Activated T-cell treated with anti-CD3 and anti-CD28 coated beads, Interleukin-2, amount 50 U/mL, for 4 hours (primary cell): ENCODE measurements around the gene GATA5. TPM values are rescaled to one million over a fixed set of nuclear protein-coding genes. Genes with fewer than 3 reads are reported as not detected.

Source experiments
- ATAC-seq, 2 donors: fragments of 200-7000 bp; cut with Tn5 transposase; one replicate each; pipeline ENCODE4 v1.10.0; 2021
- DNase-seq: peaks from one replicate; pipeline ENCODE4 v3.0.0-alpha.2; 2020
- H3K27me3 Mint-ChIP-seq: one replicate; pipeline ENCODE4 v1.8.0; 2021; ENCODE audit warnings: low read depth, mixed read lengths
- H3K36me3 Mint-ChIP-seq: one replicate; pipeline ENCODE4 v1.8.0; 2022; ENCODE audit warnings: mixed read lengths; ENCODE audit not compliant: insufficient read depth
- H3K4me1 Mint-ChIP-seq: one replicate; pipeline ENCODE4 v1.8.0; 2021; ENCODE audit warnings: low read depth, mixed read lengths
- H3K4me3 Mint-ChIP-seq: one replicate; pipeline ENCODE4 v1.8.0; 2021; ENCODE audit warnings: mild to moderate bottlenecking, moderate library complexity, mixed read lengths
- H3K9me3 Mint-ChIP-seq: one replicate; pipeline ENCODE4 v1.8.0; 2021; ENCODE audit warnings: mixed read lengths
- total RNA-seq, 3 donors: library from RNA; stranded (reverse); gene quantifications; one replicate each; pipeline ENCODE4 v1.2.1, GENCODE V29; 2021

The GATA5 gene
- total RNA-seq, 3 donors from 2014 or later, result not detected

GRCh38 chr20:62511300-62511914 lies 35.6 kb upstream of the GATA5 start:
- Mint-ChIP-seq H3K4me1 (peaks cover 2% of the 10 kb centered on the region), H3K4me3 (no peak overlapping the region), H3K36me3 (no peaks in the 10 kb centered on the region), H3K27me3 (peaks cover 18% of the 10 kb centered on the region), H3K9me3 (no peaks in the 10 kb centered on the region)
- DNase-seq, result no peak
- no peak for ATAC-seq

GRCh38 chr20:62508641-62509051 lies 32.9 kb upstream of the GATA5 start:
- Mint-ChIP-seq H3K9me3 (no peaks in the 10 kb centered on the region), H3K4me3 (no peak overlapping the region), H3K27me3 (peaks cover 6% of the 10 kb centered on the region), H3K36me3 (no peaks in the 10 kb centered on the region), H3K4me1 (peaks cover 2% of the 10 kb centered on the region)
- DNase-seq, result no peak
- peak in 1 of 2 donors; percentile 20 for ATAC-seq

- Mint-ChIP-seq H3K4me1 (peaks cover 2% of the 10 kb centered on the region), H3K36me3 (no peaks in the 10 kb centered on the region), H3K9me3 (no peaks in the 10 kb centered on the region), H3K27me3 (peaks cover 3% of the 10 kb centered on the region), H3K4me3 (no peak overlapping the region)
- ATAC-seq, result no peak
- DNase-seq, result no peak
Measured at GRCh38 chr20:62507991-62508640, 32.3 kb upstream of the GATA5 start.

GRCh38 chr20:62507323-62507722 lies 31.5 kb upstream of the GATA5 start:
- no peak for DNase-seq
- peaks cover 3% of the 10 kb centered on the region for H3K4me1 Mint-ChIP-seq
- H3K4me3 Mint-ChIP-seq, result no peak overlapping the region
- H3K27me3 Mint-ChIP-seq, result no peaks in the 10 kb centered on the region
- H3K36me3 Mint-ChIP-seq, result no peaks in the 10 kb centered on the region
- no peaks in the 10 kb centered on the region for H3K9me3 Mint-ChIP-seq
- ATAC-seq, result no peak

GRCh38 chr20:62506791-62507190 lies 31.0 kb upstream of the GATA5 start:
- no peak for ATAC-seq

GRCh38 chr20:62506087-62506486 lies 30.3 kb upstream of the GATA5 start:
- H3K4me3 Mint-ChIP-seq, result no peak overlapping the region
- H3K36me3 Mint-ChIP-seq, result no peaks in the 10 kb centered on the region
- H3K4me1 Mint-ChIP-seq, result peaks cover 16% of the 10 kb centered on the region
- H3K27me3 Mint-ChIP-seq, result no peaks in the 10 kb centered on the region
- DNase-seq, result no peak
- ATAC-seq, result no peak
- H3K9me3 Mint-ChIP-seq, result no peaks in the 10 kb centered on the region

More at GRCh38 chr20:62506791-62507190, 31.0 kb upstream of the GATA5 start:
- DNase-seq, result no peak
- peaks cover 9% of the 10 kb centered on the region for H3K4me1 Mint-ChIP-seq
- H3K4me3 Mint-ChIP-seq, result no peak overlapping the region
- H3K27me3 Mint-ChIP-seq, result no peaks in the 10 kb centered on the region
- H3K36me3 Mint-ChIP-seq, result no peaks in the 10 kb centered on the region
- H3K9me3 Mint-ChIP-seq, result no peaks in the 10 kb centered on the region

GRCh38 chr20:62505337-62506045 lies 29.7 kb upstream of the GATA5 start:
- Mint-ChIP-seq H3K9me3 (no peaks in the 10 kb centered on the region), H3K4me3 (no peak overlapping the region), H3K4me1 (peaks cover 22% of the 10 kb centered on the region), H3K36me3 (no peaks in the 10 kb centered on the region), H3K27me3 (no peaks in the 10 kb centered on the region)
- ATAC-seq (no peak), DNase-seq (no peak)

- DNase-seq, result no peak
- no peak for ATAC-seq
- Mint-ChIP-seq H3K36me3 (no peaks in the 10 kb centered on the region), H3K4me1 (peaks cover 28% of the 10 kb centered on the region), H3K27me3 (peaks cover 2% of the 10 kb centered on the region), H3K9me3 (no peaks in the 10 kb centered on the region), H3K4me3 (no peak overlapping the region)
Measured at GRCh38 chr20:62504323-62504722, 28.5 kb upstream of the GATA5 start.

- H3K36me3 Mint-ChIP-seq, result no peaks in the 10 kb centered on the region
- H3K4me3 Mint-ChIP-seq, result no peak overlapping the region
- ATAC-seq (no peak), DNase-seq (no peak)
- H3K27me3 Mint-ChIP-seq, result peaks cover 2% of the 10 kb centered on the region
- no peaks in the 10 kb centered on the region for H3K9me3 Mint-ChIP-seq
- H3K4me1 Mint-ChIP-seq, result peaks cover 28% of the 10 kb centered on the region
Measured at GRCh38 chr20:62503401-62504178, 27.8 kb upstream of the GATA5 start.

GRCh38 chr20:62502496-62503095 lies 26.8 kb upstream of the GATA5 start:
- no peak for DNase-seq
- Mint-ChIP-seq H3K36me3 (no peaks in the 10 kb centered on the region), H3K9me3 (no peaks in the 10 kb centered on the region), H3K4me1 (peaks cover 28% of the 10 kb centered on the region), H3K4me3 (peak overlapping the region; percentile 56), H3K27me3 (peaks cover 2% of the 10 kb centered on the region)
- ATAC-seq, result no peak

GRCh38 chr20:62501801-62502495 lies 26.2 kb upstream of the GATA5 start:
- Mint-ChIP-seq H3K27me3 (peaks cover 4% of the 10 kb centered on the region), H3K9me3 (no peaks in the 10 kb centered on the region), H3K4me1 (peaks cover 31% of the 10 kb centered on the region), H3K36me3 (no peaks in the 10 kb centered on the region), H3K4me3 (peak overlapping the region; percentile 56)
- peak; percentile 97 to 98 for ATAC-seq
- DNase-seq, result peak; percentile 56

GRCh38 chr20:62500237-62500864 lies 24.6 kb upstream of the GATA5 start:
- DNase-seq (peak; percentile 83), ATAC-seq (peak in 1 of 2 donors; percentile 28)
- H3K36me3 Mint-ChIP-seq, result no peaks in the 10 kb centered on the region
- peaks cover 31% of the 10 kb centered on the region for H3K4me1 Mint-ChIP-seq
- peaks cover 5% of the 10 kb centered on the region for H3K27me3 Mint-ChIP-seq
- H3K9me3 Mint-ChIP-seq, result no peaks in the 10 kb centered on the region
- H3K4me3 Mint-ChIP-seq, result peak overlapping the region; percentile 47

GRCh38 chr20:62499758-62500236 lies 24.0 kb upstream of the GATA5 start:
- no peak for ATAC-seq
- no peak for DNase-seq
- peaks cover 5% of the 10 kb centered on the region for H3K27me3 Mint-ChIP-seq
- no peak overlapping the region for H3K4me3 Mint-ChIP-seq
- H3K9me3 Mint-ChIP-seq, result no peaks in the 10 kb centered on the region
- H3K36me3 Mint-ChIP-seq, result no peaks in the 10 kb centered on the region
- H3K4me1 Mint-ChIP-seq, result peaks cover 31% of the 10 kb centered on the region
